ENCODE measurements around the gene GNL2. TPM values are rescaled to one million over a fixed set of nuclear protein-coding genes. Genes with fewer than 3 reads are reported as not detected.
A peak's percentile ranks its signal among the peaks of the same experiment; 100 is the strongest.

GNL2 gene
- total and polyA plus RNA-seq, 9 of the 15 experiments (the other 6 are each of a cell fraction or from before 2014, with no cell fraction given), result 156 to 371 (median 263) TPM

DNA sequence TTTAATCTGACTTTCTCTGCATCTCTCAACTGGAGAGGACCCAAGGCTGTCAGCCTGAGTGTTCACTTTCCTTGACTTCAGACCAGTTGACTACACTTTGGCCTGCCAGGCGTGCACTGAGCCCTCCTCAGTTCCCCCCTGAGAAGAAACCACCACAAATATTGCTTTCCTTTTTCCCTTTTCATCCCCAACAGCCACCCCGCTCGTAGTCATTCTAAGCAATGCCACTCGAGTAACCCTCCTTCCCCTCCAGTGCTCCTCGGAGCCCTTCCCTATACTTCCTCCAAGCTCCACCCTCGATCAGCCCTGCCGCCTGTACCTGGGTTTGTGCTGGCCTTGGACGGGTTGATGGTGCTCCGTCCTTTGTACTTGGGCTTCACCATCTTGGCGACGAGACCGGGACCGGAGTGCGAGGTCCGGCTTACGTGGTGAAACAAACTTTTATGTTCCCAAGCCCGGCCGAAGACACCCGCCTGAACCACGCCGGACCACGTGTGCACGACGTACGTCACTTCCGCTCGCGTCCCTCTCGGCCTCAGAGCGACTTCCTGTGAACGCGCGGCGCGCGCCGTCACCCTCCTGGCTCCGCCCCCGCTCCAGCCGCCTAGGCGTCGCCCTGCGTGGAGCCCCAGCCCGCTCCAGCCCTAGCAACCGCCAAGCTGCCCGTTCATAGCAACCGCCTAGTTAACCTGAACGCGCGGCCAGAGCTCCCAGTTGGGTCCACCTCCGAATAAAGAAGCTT lies at the start of gene GNL2 (continued):
- no peak for TF ChIP-seq ZNF354B (CRISPR knock-in tag; IDR thresholded peaks at IDR 0.05)
- TF ChIP-seq SNIP1 (IDR thresholded peaks at IDR 0.05; ENCODE audit: low read depth), result no peak
- TF ChIP-seq BCOR (IDR thresholded peaks at IDR 0.05), result 0 out of 2 replicates have a peak, but pooled peaks have one; percentile 8
- TF ChIP-seq, protein P1, sequence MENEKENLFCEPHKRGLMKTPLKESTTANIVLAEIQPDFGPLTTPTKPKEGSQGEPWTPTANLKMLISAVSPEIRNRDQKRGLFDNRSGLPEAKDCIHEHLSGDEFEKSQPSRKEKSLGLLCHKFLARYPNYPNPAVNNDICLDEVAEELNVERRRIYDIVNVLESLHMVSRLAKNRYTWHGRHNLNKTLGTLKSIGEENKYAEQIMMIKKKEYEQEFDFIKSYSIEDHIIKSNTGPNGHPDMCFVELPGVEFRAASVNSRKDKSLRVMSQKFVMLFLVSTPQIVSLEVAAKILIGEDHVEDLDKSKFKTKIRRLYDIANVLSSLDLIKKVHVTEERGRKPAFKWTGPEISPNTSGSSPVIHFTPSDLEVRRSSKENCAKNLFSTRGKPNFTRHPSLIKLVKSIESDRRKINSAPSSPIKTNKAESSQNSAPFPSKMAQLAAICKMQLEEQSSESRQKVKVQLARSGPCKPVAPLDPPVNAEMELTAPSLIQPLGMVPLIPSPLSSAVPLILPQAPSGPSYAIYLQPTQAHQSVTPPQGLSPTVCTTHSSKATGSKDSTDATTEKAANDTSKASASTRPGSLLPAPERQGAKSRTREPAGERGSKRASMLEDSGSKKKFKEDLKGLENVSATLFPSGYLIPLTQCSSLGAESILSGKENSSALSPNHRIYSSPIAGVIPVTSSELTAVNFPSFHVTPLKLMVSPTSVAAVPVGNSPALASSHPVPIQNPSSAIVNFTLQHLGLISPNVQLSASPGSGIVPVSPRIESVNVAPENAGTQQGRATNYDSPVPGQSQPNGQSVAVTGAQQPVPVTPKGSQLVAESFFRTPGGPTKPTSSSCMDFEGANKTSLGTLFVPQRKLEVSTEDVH (IDR thresholded peaks at IDR 0.05; ENCODE audit: low read depth, partially characterized antibody), result peak; percentile 85
- no peak for TF ChIP-seq CCAR2 (IDR thresholded peaks at IDR 0.05; ENCODE audit: low read depth, low read length)
- TF ChIP-seq SMAD4 (CRISPR knock-in tag; conservative IDR thresholded peaks at IDR 0.05), result peak; percentile 79
- TF ChIP-seq FOXP1 (CRISPR knock-in tag; IDR thresholded peaks at IDR 0.05), result no peak
- TF ChIP-seq CEBPB (tag; IDR thresholded peaks at IDR 0.05), result no peak
- no peak for TF ChIP-seq LEF1 (IDR thresholded peaks at IDR 0.05)
- peak; percentile 96 for TF ChIP-seq KDM5B (IDR thresholded peaks at IDR 0.05; ENCODE audit: insufficient replicate concordance, low read depth, low read length)
- TF ChIP-seq CBX2 (IDR thresholded peaks at IDR 0.05; ENCODE audit: insufficient read depth, low read length, poor library complexity, severe bottlenecking), result no peak
- peak; percentile 69 for TF ChIP-seq TOE1 (IDR thresholded peaks at IDR 0.05; ENCODE audit: borderline replicate concordance)
- TF ChIP-seq TOE1 (CRISPR knock-in tag; IDR thresholded peaks at IDR 0.05; ENCODE audit: borderline replicate concordance, low read depth), result no peak
- TF ChIP-seq ZNF830 (CRISPR knock-in tag; IDR thresholded peaks at IDR 0.05), result no peak
- TF ChIP-seq BCL6 (CRISPR knock-in tag; IDR thresholded peaks at IDR 0.05), result no peak
- TF ChIP-seq ZNF778 (CRISPR knock-in tag; IDR thresholded peaks at IDR 0.05), result no peak
- TF ChIP-seq NFRKB (IDR thresholded peaks at IDR 0.05; ENCODE audit: low read depth), result peak; percentile 71; the same call in 1 of the 2 replicates
- no peak; the same call in 1 of the 2 replicates for TF ChIP-seq CBX5 (IDR thresholded peaks at IDR 0.05; ENCODE audit: borderline replicate concordance, low read depth)
- TF ChIP-seq CHD1 (IDR thresholded peaks at IDR 0.05; ENCODE audit: low read length), result peak; percentile 23
- TF ChIP-seq, protein P2, sequence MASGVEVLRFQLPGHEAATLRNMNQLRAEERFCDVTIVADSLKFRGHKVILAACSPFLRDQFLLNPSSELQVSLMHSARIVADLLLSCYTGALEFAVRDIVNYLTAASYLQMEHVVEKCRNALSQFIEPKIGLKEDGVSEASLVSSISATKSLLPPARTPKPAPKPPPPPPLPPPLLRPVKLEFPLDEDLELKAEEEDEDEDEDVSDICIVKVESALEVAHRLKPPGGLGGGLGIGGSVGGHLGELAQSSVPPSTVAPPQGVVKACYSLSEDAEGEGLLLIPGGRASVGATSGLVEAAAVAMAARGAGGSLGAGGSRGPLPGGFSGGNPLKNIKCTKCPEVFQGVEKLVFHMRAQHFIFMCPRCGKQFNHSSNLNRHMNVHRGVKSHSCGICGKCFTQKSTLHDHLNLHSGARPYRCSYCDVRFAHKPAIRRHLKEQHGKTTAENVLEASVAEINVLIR (CRISPR knock-in tag; IDR thresholded peaks at IDR 0.05), result peak; percentile 88
- TF ChIP-seq DMBX1 (CRISPR knock-in tag; IDR thresholded peaks at IDR 0.05; ENCODE audit: borderline replicate concordance), result peak; percentile 71; the same call in 1 of the 2 replicates
- no peak for TF ChIP-seq NCOA4 (IDR thresholded peaks at IDR 0.05; ENCODE audit: partially characterized antibody)
- no peak for TF ChIP-seq SAFB2 (IDR thresholded peaks at IDR 0.05; ENCODE audit: borderline replicate concordance, low read depth, low read length, severe bottlenecking)
- no peak for TF ChIP-seq TRIM24 (IDR thresholded peaks at IDR 0.05)
- no peak for TF ChIP-seq ZNF23 (CRISPR knock-in tag; IDR thresholded peaks at IDR 0.05)
- 0 out of 2 replicates have a peak, but pooled peaks have one; percentile 27 for TF ChIP-seq ARID1B (IDR thresholded peaks at IDR 0.05)
